C4-2B (cell line): ENCODE results near the gene CORO2B.
"Not testable (repeated sequence)": the region's sequence is repeated elsewhere in the genome, so short reads cannot be mapped to it uniquely, and the experiment has no call there.

Experiments used
- H3K27ac ChIP-seq: fragments of 450-650 bp; 2 replicates; pipeline ENCODE4 v1.5.1; 2017
- ZFX ChIP-seq: fragments of 450-650 bp; IDR thresholded peaks from 2 replicates; pipeline ENCODE4 v1.6.1; 2017
- TF ChIP-seq, protein P1 (sequence below): fragments of 450-650 bp; conservative IDR thresholded peaks from 2 replicates; pipeline ENCODE4 v1.5.1; 2017; ENCODE audit warnings: mild to moderate bottlenecking

The CORO2B gene

DNA sequence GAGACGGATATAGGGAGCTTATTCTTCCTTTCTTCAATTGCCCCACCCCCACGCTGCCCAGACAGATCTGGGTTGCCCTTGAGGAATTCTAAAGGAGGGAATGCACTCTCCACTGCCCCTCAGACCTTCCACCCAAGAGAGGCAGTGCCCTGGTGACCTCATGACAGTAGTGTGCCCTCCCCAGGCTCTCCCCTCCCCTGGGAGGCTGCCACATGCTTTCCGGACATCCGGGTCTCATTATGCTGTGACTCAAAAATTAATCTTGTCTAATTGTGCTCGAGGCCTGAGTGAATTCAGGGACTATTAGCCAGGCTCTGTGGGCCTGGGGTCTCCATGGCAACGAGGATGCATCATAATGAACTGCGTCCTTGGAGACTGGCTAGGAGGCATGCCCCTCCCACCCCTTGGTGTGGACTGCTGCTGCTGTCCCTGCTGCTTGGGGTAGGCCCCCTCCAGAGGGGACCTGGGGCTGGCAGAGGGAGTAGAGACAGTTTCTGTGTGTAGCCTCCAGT is 20.8 kb downstream of the CORO2B start:
- H3K27ac ChIP-seq, result no peak overlapping the region
- no peak for TF ChIP-seq ZFX
- TF ChIP-seq, protein P1, sequence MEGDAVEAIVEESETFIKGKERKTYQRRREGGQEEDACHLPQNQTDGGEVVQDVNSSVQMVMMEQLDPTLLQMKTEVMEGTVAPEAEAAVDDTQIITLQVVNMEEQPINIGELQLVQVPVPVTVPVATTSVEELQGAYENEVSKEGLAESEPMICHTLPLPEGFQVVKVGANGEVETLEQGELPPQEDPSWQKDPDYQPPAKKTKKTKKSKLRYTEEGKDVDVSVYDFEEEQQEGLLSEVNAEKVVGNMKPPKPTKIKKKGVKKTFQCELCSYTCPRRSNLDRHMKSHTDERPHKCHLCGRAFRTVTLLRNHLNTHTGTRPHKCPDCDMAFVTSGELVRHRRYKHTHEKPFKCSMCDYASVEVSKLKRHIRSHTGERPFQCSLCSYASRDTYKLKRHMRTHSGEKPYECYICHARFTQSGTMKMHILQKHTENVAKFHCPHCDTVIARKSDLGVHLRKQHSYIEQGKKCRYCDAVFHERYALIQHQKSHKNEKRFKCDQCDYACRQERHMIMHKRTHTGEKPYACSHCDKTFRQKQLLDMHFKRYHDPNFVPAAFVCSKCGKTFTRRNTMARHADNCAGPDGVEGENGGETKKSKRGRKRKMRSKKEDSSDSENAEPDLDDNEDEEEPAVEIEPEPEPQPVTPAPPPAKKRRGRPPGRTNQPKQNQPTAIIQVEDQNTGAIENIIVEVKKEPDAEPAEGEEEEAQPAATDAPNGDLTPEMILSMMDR, result no peak

DNA sequence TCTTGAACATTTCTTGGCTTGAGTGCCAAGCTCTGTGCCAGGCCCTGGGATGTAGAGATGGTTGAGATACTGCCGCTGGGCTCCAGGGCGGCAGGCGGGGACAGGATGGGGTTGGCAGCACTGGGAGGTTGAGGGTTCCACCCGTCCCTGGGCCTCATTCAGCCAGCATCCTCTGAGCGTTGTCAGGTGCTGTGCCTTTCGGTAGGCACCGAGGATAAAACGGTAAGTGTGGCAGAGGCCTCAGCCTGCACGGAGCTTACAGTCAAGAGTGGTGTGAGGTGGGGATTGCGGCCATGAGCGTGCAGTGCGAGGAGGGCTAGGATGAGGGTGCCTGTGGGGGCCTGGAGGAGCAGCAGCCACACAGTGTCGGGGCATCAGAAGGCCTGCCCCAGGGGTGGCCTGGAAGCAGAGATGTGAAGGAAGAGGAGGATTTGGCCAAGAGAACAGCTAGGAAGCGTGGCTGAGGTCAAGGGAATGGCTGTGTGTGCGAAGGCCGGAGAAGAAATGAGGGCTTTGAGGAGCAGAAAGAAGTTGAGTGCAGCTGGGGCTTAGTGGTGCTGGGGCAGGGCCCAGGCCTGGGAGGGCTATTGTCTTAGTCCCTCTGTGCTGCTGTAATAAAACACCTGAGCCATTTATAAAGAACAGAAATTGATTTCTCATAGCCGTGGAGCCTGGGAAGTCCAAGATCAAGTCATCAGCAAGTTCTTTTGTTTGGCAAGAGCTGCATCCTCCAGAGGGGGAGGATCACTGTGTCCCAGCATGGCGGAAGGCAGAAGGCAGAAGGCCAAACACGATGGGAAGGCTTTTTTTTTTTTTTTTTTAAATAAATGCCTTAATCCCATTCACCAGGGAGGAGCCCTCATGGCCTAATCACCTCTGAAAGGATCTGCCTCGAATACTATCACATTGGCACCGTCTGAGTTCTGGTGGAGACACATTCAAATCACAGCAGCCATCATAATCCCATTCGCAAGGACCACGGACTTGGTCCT is 22.7 kb downstream of the CORO2B start:
- H3K27ac ChIP-seq, result no peak overlapping the region
- TF ChIP-seq ZFX, result no peak
- TF ChIP-seq, protein P1, result no peak

DNA sequence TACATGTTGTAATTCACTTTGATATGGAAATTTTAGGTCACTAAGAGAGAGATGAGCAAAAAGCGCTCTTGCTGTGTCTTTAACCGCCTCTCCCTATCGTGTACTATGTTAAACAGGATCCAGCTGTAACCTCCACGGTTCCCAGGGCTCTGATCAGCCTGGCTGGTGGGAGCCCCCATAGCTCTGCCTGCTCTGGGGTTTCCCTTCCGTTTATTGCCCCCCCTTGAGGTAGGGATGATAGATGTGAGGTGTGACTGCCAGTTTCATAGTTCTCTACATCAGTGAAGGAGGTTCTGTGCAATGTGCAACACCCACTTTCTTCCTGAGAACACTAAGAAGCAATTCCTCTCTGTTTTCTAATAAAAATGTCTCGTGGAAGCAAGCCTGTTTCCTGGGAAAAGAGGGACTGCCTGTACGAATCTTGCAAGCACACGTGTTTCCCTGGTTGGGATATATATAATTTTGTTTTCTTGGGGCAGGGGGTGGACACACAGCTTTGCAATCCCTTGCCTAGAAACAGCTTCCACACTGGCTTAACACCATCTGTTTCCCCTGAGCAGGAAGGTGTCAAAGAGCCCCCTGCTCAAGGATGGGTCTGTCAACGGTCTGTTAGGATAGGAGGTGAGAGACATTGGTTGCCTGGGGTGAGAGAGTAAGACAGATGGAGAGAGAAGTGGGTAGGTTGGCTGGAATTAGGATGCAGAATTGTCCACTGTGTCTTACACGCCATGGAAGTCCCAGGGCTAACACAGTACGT is 23.8 kb downstream of the CORO2B start:
- no peak for TF ChIP-seq ZFX
- TF ChIP-seq, protein P1, result no peak

DNA sequence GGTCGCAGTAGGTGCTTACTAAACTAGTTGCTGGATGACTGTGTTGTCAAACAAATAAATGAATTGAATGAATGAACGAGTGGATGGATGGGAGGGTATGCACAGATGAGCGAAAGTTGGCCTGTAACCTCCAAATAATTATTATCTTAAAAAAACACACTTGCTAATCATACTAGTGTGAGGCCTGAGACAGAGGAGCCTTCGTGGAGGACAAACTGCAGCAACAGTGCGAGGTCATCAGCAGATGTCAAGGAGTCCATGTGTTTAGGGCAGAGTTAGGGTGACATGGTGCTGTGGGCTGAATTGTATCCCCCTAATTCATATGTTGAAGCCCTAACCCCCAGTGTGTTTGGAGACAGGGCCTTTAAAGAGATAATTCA is 24.4 kb downstream of the CORO2B start:
- H3K27ac ChIP-seq, result no peak overlapping the region
- no peak for TF ChIP-seq ZFX
- TF ChIP-seq, protein P1, result no peak

More for the DNA sequence above, 23.8 kb downstream of the CORO2B start:
- no peak overlapping the region for H3K27ac ChIP-seq

DNA sequence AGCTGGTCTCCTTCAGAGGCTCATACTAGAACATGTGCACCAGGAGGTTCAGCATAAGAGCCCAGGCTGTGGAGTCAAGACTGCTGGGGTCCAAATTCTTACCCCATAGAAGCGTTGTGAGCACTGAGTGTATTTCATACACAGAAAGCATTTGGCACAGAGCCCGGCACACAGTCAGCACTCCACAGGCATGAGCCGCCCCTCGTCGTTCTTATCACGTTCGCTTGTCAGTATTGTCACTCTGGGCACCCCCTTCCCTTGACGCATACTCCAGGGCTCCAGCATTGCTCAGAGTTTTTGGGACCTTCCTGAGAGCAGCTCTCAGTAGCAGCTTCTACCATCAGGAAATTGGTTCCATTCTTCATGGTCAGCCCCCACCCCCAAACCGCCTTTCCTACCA is 25.2 kb downstream of the CORO2B start:
- H3K27ac ChIP-seq, result no peak overlapping the region
- TF ChIP-seq ZFX, result no peak
- TF ChIP-seq, protein P1, result no peak

DNA sequence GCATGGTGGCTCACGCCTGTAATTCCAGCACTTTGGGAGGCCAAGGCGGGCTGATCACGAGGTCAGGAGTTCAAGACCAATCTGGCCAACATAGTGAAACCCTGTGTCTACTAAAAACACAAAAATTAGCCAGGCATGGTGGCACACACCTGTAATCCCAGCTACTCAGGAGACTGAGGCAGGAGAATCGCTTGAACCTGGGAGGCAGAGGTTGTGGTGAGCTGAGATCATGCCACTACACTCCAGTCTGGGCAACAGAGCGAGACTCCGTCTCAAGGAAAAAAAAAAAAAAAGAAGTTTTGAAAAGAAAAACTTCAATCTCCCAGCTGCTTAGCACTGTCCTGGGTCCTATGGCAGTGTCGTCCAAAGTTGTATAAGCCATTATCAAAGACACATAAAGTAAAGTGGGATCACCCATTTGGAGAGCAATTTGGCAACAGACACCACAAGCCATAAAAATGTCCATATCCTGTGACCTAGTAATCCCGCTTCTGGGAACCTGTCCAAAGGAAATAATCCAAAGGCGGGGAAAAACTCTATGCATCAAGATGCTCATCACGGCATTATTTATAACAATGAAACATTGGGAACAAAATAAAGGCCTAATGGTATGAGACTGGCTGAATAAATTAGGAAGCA is 26.2 kb downstream of the CORO2B start:
- not testable (repeated sequence) for H3K27ac ChIP-seq

DNA sequence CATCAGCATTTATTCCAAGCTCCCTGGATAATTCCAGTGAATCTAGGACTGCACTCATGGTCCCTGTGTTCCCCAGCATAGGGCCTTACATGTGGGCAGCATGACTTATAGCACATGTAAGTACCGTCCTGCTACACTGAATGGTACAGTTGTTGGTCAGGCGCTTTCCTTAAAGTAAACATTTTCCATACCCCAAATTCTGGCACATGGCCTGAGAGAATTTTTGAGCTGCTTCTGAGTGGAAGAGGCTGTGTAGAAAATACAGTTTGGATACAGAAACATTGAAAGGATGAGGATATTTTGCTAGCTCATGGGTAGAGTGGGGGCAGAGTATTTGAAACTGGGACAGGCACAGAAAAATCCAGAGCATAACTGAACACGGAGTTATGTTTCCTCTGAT is 27.6 kb downstream of the CORO2B start:
- TF ChIP-seq, protein P1, result no peak
- no peak for TF ChIP-seq ZFX
- no peak overlapping the region for H3K27ac ChIP-seq
